Measurements from ENCODE around the gene BCAS2. TPM values are rescaled to one million over a fixed set of nuclear protein-coding genes. Genes with fewer than 3 reads are reported as not detected.
A peak's percentile ranks its signal among the peaks of the same experiment; 100 is the strongest.

Gene BCAS2
- total RNA-seq, 1 experiment from 2014 or later, result 30.1 TPM

- no peaks in the 10 kb centered on the region for H3K36me3 ChIP-seq (ENCODE audit: control insufficient read depth, insufficient read depth, low read length)
- Mint-ChIP-seq H3K4me1 (ENCODE audit: low read depth, unreplicated experiment) (peaks cover 6% of the 10 kb centered on the region), H3K9me3 (ENCODE audit: unreplicated experiment) (no peaks in the 10 kb centered on the region), H3K4me3 (ENCODE audit: unreplicated experiment) (no peak overlapping the region), H3K27me3 (ENCODE audit: insufficient read depth, unreplicated experiment) (no peaks in the 10 kb centered on the region), H3K27ac (ENCODE audit: unreplicated experiment) (no peak overlapping the region), H3K36me3 (ENCODE audit: insufficient read depth, unreplicated experiment) (no peaks in the 10 kb centered on the region)
- BruUV-seq (replicated peaks), result no TSS peak
- intact Hi-C loops (cut with micrococcal nuclease; ENCODE audit: unreplicated experiment), result loop anchor here (2.0 to 5.0 kb wide), 2 partner anchors 48 to 211 kb away; partner anchors contain the start of gene TRIM33
- no peaks in the 10 kb centered on the region for H3K9me3 ChIP-seq
- POLR2A ChIA-PET, result no interaction called here
- no peak for DNase-seq
- H3K27me3 ChIP-seq (replicated peaks; ENCODE audit: control insufficient read depth, insufficient read depth, low read length), result no peaks in the 10 kb centered on the region
- H3K4me1 ChIP-seq, result no peaks in the 10 kb centered on the region
- H3K4me3 ChIP-seq (ENCODE audit: low read depth, low read length), result no peak overlapping the region
- CTCF ChIA-PET, result interaction anchor here (0.6 kb wide), 1 partner anchor 15 kb away, joined by 5 read pairs; no protein-coding TSS in a partner anchor
- TF ChIP-seq CTCF (IDR thresholded peaks at IDR 0.05; ENCODE audit: insufficient read depth in 1 of 2, low read depth in 1 of 2, low read length in 1 of 2, severe bottlenecking in 1 of 2, unreplicated experiment in 1 of 2), result peak in 1 of 2 experiments; percentile 21
Measured at GRCh38 chr1:114558544-114558943, 22.9 kb downstream of the BCAS2 start.

GRCh38 chr1:114554577-114554976 is 26.8 kb downstream of the BCAS2 start:
- intact Hi-C loops (cut with micrococcal nuclease; ENCODE audit: unreplicated experiment), result no loop called here
- H3K36me3 Mint-ChIP-seq (ENCODE audit: insufficient read depth, unreplicated experiment), result no peaks in the 10 kb centered on the region
- H3K9me3 ChIP-seq, result no peaks in the 10 kb centered on the region
- no TSS peak for BruUV-seq (replicated peaks)
- no peak for TF ChIP-seq CTCF (IDR thresholded peaks at IDR 0.05; ENCODE audit: insufficient read depth in 1 of 2, low read depth in 1 of 2, low read length in 1 of 2, severe bottlenecking in 1 of 2, unreplicated experiment in 1 of 2)
- no peaks in the 10 kb centered on the region for H3K27me3 Mint-ChIP-seq (ENCODE audit: insufficient read depth, unreplicated experiment)
- H3K4me3 ChIP-seq (ENCODE audit: low read depth, low read length), result no peak overlapping the region
- no peak for DNase-seq
- CTCF ChIA-PET, result interaction anchor here (1.0 kb wide), 1 partner anchor 402 kb away, joined by 3 read pairs; no protein-coding TSS in a partner anchor
- no peaks in the 10 kb centered on the region for H3K36me3 ChIP-seq (ENCODE audit: control insufficient read depth, insufficient read depth, low read length)
- H3K27ac Mint-ChIP-seq (ENCODE audit: unreplicated experiment), result no peak overlapping the region
- H3K27me3 ChIP-seq (replicated peaks; ENCODE audit: control insufficient read depth, insufficient read depth, low read length), result no peaks in the 10 kb centered on the region
- POLR2A ChIA-PET, result no interaction called here
- H3K4me1 ChIP-seq, result 0 out of 2 replicates have a peak, but pooled peaks cover 6% of the 10 kb centered on the region
- peaks cover 6% of the 10 kb centered on the region for H3K4me1 Mint-ChIP-seq (ENCODE audit: low read depth, unreplicated experiment)
- no peaks in the 10 kb centered on the region for H3K9me3 Mint-ChIP-seq (ENCODE audit: unreplicated experiment)
- no peak overlapping the region for H3K4me3 Mint-ChIP-seq (ENCODE audit: unreplicated experiment)

- Histone ChIP-seq H3K36me3 (ENCODE audit: control insufficient read depth, insufficient read depth, low read length) (no peaks in the 10 kb centered on the region), H3K4me3 (ENCODE audit: low read depth, low read length) (no peak overlapping the region), H3K27me3 (replicated peaks; ENCODE audit: control insufficient read depth, insufficient read depth, low read length) (no peaks in the 10 kb centered on the region), H3K9me3 (no peaks in the 10 kb centered on the region), H3K4me1 (0 out of 2 replicates have a peak, but pooled peaks cover 6% of the 10 kb centered on the region)
- Mint-ChIP-seq H3K4me3 (ENCODE audit: unreplicated experiment) (no peak overlapping the region), H3K9me3 (ENCODE audit: unreplicated experiment) (no peaks in the 10 kb centered on the region), H3K27me3 (ENCODE audit: insufficient read depth, unreplicated experiment) (no peaks in the 10 kb centered on the region), H3K27ac (ENCODE audit: unreplicated experiment) (no peak overlapping the region), H3K36me3 (ENCODE audit: insufficient read depth, unreplicated experiment) (no peaks in the 10 kb centered on the region), H3K4me1 (ENCODE audit: low read depth, unreplicated experiment) (peaks cover 6% of the 10 kb centered on the region)
- intact Hi-C loops (cut with micrococcal nuclease; ENCODE audit: unreplicated experiment), result no loop called here
- DNase-seq, result no peak
- BruUV-seq (replicated peaks), result no TSS peak
- CTCF ChIA-PET, result no interaction called here
- POLR2A ChIA-PET, result no interaction called here
- TF ChIP-seq CTCF (IDR thresholded peaks at IDR 0.05; ENCODE audit: insufficient read depth in 1 of 2, low read depth in 1 of 2, low read length in 1 of 2, severe bottlenecking in 1 of 2, unreplicated experiment in 1 of 2), result no peak
Measured at GRCh38 chr1:114552106-114552639, 29.2 kb downstream of the BCAS2 start.
